HT1080 (cell line): ENCODE results near the gene RAD51B. TPM values are rescaled to one million over a fixed set of nuclear protein-coding genes. Genes with fewer than 3 reads are reported as not detected.

ENCODE experiments used
- DNase-seq: peaks from one replicate; pipeline ENCODE4 v3.0.0-alpha.2; 2015; ENCODE audit warnings: low read depth
- total RNA-seq: library from RNA; depleted of rRNA; stranded (reverse); fragments of >200 nt; shearing (Covaris generic); gene quantifications from 2 replicates; pipeline ENCODE4 v1.2.3, GENCODE V29; 2014

The RAD51B gene
- total RNA-seq, 1 experiment from 2014 or later, result 8.5 TPM

DNA sequence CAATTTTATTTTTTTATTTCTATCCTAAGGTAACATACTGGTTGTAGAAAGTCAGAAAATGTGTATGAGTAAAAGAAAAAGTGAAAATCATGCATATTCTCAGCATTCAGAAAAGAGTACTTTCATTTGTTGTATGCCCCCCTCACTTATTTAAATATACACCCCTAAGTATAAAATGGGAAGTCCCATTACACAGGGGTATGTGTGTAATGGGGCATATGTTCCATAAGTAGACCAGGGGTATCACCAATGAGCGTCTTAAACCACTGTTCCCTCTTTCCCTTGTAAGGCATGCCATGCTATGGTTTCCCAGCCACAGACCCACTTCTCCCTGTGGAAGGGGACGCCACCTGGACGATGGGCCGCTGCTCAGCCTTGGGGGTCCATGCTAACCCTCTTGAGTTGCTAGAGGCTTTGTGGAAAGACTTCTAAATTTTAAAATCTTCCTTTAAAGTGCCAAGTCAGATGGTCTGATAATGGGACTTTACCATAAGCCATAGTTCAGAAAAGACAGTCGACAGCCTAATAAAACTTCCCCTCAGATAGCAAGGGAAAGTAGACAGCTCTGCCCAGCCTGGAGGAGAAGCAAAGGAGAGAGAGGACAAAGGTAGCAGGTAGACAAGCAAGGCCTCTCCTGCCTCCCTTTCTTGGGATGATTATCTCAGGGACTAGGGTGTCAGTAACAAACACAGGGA lies 855.1 kb downstream of the RAD51B start:
- no peak for DNase-seq

DNA sequence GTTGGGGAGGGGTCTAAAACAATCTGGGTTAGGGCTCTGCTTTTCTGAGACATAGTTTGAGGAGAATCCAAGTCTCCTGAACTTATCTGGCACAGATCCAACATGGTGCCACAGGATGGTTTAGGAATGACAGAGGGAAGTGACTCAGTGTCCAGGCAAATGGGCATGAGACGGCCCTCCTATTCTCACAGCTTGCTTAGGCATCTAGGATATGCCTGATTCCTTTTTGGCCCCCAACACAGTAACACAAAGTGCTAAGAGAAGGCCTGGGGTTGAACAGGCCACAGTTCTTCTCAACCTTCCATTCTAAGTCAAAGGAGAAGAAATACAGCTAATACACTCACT lies 855.6 kb downstream of the RAD51B start:
- peak; percentile 95 for DNase-seq

GRCh38 chr14:68676511-68676943 lies 856.9 kb downstream of the RAD51B start:
- no peak for DNase-seq

- DNase-seq, result no peak
These were observed 857.9 kb downstream of the RAD51B start for GRCh38 chr14:68677476-68677875.

GRCh38 chr14:68677901-68678300 lies 858.3 kb downstream of the RAD51B start:
- no peak for DNase-seq

DNA sequence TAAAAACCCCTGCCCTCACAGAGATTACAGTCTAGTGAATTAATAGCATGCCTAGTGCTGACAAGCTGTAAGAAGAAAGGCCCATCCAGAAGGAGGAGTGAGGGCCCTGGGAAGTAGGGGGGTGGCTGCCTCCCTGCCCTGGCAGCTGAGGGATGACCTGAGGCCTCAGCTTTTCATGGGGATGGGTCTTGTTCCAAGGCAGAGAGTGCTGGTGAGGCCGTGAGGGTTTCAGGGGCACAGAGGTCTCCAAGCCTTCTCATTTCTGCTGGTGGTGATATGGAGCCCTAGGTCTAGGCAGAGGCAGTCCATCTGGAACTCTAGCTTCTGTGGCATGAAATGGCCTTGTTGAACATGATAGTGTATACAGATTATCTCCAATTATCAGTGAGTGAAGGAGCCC lies 858.9 kb downstream of the RAD51B start:
- no peak for DNase-seq

DNA sequence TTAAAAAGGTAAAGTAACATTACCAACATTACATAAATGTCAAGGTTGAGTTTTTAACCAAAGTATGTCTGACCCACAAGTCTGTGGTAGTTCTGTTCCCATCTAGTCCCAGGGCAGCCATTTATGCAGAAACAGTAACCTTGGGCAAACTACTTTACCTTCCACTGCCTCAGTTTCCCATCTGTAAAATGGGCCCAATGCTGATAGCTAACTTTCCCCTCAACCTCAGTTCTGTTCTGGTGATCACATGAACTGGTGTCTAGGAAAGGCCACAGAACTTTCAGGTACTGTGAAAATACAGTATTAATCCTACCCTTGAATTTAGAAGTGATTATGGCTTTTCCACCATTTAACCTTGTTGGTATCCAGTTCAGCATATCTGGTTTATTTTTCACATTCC lies 859.7 kb downstream of the RAD51B start:
- DNase-seq, result no peak

GRCh38 chr14:68679746-68680467 lies 860.3 kb downstream of the RAD51B start:
- no peak for DNase-seq

DNA sequence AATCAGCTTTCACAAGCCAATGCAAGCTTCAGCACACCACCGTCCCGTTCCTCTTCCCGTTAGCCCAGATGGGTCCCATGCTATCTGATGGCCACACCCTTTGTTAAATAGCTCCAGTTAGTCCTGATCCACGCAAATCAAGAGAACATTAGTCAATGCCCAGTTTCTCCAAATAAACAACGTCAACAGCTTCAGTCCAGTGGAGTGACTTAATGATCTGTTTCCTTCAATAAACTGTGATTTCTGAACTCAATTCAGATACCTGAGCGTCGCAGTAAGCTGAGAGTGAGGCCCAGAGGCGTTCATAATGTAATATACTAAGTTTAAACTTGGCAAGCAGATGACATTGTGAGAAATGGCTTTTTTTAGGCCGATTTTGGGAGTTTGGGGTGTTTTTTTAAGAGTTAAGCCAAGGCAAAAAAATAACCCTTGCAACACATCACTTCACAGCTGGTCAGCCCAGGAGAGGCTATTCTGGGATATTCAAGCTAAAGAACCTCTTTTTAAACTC lies 861.0 kb downstream of the RAD51B start:
- DNase-seq, result no peak

GRCh38 chr14:68681256-68682011 lies 861.9 kb downstream of the RAD51B start:
- no peak for DNase-seq

DNA sequence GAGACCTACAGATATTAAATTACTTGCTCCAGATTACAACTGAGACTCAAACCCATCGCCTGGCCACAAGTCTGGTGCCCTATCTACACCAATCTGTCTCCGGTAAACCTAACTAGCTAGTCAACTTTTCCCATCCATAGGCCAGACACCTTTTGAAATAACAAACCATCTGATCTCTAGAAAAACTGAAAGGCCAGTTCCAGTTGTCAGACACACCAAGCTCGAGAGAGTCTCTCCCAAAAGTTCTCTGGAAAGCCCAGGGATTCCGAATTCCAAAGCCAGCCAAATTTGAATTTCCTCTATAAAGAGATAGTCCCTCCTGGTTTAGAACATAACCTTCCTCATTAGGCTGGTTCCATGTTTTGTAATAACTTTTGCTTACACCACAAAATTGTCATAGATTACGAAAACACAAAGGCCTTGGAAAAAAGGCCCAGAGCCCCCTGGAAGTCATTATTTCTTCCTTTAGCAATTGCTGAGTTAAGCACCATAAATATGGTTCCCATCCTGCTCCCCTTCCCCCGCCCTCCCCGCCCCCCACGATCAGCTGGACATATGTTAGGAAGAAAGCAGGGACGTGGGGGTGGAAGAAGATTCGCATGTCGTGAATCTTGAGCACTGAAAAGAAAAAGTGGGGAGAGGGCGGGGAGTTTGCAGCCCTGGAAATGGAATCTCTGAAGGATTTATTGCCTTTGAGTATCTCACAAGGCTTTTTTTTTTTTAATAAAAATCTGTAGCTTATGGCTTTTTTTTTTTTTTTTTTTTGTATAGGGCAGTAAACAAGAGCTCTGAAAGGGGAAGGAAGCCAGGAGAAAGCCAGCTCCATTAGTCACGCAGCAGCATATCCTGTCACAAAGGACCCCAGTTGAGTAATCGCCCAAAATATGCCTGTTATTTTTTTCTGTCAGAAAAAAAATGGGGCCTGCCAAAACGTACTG lies 862.9 kb downstream of the RAD51B start:
- DNase-seq, result peak; percentile 99

- DNase-seq, result peak; percentile 68
These were observed 863.7 kb downstream of the RAD51B start for GRCh38 chr14:68683326-68683725.

GRCh38 chr14:68684466-68685418 lies 865.2 kb downstream of the RAD51B start:
- no peak for DNase-seq

DNA sequence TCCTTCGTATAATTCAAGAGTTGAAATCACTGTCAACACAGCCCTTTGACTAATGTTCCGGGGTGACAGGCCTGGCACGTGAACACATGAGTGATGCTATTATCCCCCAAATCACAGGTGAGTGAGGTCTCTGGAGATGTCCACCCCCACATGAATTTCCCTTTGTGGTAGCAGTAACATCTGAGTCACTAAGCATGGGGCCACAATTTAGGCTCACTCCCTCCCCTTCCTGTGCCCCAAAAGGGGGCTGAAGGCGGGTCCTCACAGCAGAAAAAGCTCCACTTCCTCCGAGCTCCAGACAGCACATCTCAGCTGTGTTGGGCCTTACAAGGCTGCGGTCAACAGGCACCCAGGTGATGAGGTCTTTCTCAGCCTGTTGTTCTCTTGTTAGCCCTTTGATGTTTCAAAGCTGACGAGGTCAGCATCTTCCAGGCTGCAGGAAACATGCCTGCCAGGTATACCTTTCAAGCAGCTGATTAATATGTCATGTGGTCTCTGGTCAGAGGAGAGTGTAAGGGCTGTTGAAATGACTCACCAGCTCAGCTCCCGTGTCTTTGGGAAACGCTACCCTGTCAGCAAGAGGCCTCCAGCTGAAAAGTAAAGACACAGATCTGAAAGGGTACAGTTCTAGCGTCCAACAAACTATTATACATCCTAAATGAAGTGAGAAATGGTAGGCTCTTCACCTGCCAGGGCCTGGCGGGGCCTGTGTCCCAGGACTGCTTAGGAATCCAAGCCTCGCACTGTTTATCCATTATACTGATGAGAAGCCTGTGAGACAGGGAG lies 866.0 kb downstream of the RAD51B start:
- peak; percentile 97 for DNase-seq

- DNase-seq, result no peak
These were observed 866.6 kb downstream of the RAD51B start for GRCh38 chr14:68686205-68686465.

DNA sequence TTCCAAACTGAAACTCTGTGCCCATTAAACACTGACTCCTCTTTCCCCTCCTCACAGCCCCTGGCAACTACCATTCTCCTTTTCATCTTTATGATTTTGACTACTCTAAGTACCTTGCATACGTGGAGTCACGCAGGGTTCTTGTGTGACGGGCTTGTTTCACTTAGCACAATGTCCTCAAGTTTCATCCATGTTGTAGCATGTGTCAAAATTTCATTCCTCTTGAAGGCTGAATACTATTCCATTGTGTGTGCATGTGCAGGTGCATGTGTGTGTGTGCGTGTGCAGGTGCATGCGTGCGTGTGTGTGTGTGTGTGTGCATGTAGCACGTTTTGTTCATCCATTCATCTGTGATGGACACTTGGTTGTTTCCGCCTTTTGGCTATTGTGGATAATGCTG lies 867.1 kb downstream of the RAD51B start:
- DNase-seq, result no peak

DNA sequence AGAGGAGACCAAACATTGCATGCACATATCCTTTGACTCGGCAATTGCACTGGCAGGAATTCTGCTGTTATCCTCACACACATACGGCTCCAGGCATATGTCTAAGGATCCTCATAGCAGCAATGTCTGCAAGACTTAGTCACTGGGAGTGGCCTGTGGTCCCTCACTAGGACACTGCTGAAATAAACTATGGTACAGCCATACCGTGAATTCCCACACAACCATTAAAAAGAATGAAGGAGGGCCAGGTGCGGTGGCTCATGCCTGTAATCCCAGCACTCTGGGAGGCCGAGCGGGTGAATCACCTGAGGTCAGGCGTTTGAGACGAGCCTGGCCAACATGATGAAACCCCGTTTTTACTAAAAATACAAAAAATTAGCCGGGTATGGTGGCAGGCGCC lies 868.2 kb downstream of the RAD51B start:
- peak; percentile 93 for DNase-seq

DNA sequence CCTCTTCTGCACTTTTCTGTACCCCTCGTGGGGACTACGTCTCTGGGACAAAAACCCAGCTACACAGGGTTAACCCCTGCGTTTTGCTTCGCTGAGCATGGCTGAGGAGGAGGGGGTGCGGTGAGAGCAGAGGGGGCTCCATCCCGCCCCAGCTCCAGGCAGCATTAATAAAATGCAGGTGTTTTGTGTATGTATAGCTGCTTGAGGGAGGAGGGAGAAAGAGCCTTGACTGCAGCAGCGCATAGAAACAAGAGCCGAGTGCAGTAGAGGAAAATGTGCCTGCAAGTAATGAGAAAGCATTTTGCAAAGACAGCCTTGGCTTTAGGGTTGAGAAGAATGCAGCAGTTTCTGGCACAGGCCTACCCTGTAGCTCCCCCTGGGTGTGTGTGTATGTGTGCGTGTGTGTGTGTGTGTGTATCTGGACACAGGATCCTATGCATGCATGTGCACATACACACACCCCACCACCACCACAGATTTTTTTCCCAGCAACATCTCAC lies 869.3 kb downstream of the RAD51B start:
- no peak for DNase-seq

GRCh38 chr14:68689511-68689910 lies 869.9 kb downstream of the RAD51B start:
- no peak for DNase-seq
